Mesenchymal stem cell (in vitro differentiated cells and primary cell): ENCODE results near the gene MIB2.

Experiments
- DNase-seq: peaks from one replicate; pipeline ENCODE4 v3.0.0-alpha.2; 2013
- H2AFZ ChIP-seq: one replicate; pipeline ENCODE4 v1.6.1; 2013; ENCODE audit warnings: low read depth, mild to moderate bottlenecking, control low read depth, inconsistent platforms, low read length, moderate library complexity
- H2AK5ac ChIP-seq: 2 replicates; pipeline ENCODE4 v1.6.1; 2013; ENCODE audit warnings: low read length, moderate library complexity, mild to moderate bottlenecking, inconsistent platforms; ENCODE audit not compliant: severe bottlenecking
- H2BK120ac ChIP-seq: one replicate; pipeline ENCODE4 v1.6.1; 2013; ENCODE audit warnings: low read depth, mild to moderate bottlenecking, inconsistent platforms, low read length, moderate library complexity
- H2BK12ac ChIP-seq, 2 experiments: one replicate each; pipeline ENCODE4 v1.6.1; 2013; ENCODE audit warnings: inconsistent platforms in 2 of 2, low read length in 2 of 2, mild to moderate bottlenecking in 2 of 2, moderate library complexity in 2 of 2, control low read depth in 1 of 2
- H2BK15ac ChIP-seq: one replicate; pipeline ENCODE4 v1.6.1; 2013; ENCODE audit warnings: mild to moderate bottlenecking, low read depth, inconsistent platforms; ENCODE audit not compliant: poor library complexity, severe bottlenecking
- H2BK5ac ChIP-seq: 2 replicates; pipeline ENCODE4 v1.6.1; 2013; ENCODE audit warnings: low read depth, mild to moderate bottlenecking, low read length, control low read depth, inconsistent platforms; ENCODE audit not compliant: poor library complexity, severe bottlenecking
- H3K14ac ChIP-seq, 2 experiments: one replicate each; pipeline ENCODE4 v1.6.1; 2013; ENCODE audit warnings: inconsistent platforms in 2 of 2, low read length in 2 of 2, control low read depth in 1 of 2, mild to moderate bottlenecking in 1 of 2, moderate library complexity in 1 of 2
- H3K18ac ChIP-seq, 2 experiments: one replicate each; pipeline ENCODE4 v1.6.1; 2013; ENCODE audit warnings: inconsistent platforms in 2 of 2, low read length in 2 of 2, control low read depth in 1 of 2, low read depth in 1 of 2, mild to moderate bottlenecking in 1 of 2
- H3K23ac ChIP-seq, 2 experiments: one replicate each; pipeline ENCODE4 v1.6.1; 2013; ENCODE audit warnings: inconsistent platforms in 2 of 2, low read length in 2 of 2, mild to moderate bottlenecking in 2 of 2, moderate library complexity in 2 of 2, control low read depth in 1 of 2
- H3K27ac ChIP-seq: 2 replicates; pipeline ENCODE4 v1.5.1; 2013; ENCODE audit warnings: mild to moderate bottlenecking, moderate library complexity, low read length, control low read depth, inconsistent platforms; ENCODE audit not compliant: poor library complexity, severe bottlenecking
- H3K27me3 ChIP-seq, 2 experiments: 2 replicates each; pipeline versions ENCODE4 v1.6.1 to v1.7.0; 2013; ENCODE audit warnings: low read length in 2 of 2, mild to moderate bottlenecking in 2 of 2, moderate library complexity in 2 of 2, control low read depth in 1 of 2, inconsistent platforms in 1 of 2; ENCODE audit not compliant: control insufficient read depth in 1 of 2, insufficient read depth in 1 of 2
- H3K36me3 ChIP-seq, 2 experiments: 2 replicates each; pipeline versions ENCODE4 v1.6.1 to v1.7.0; 2013; ENCODE audit warnings: low read length in 2 of 2, control low read depth in 1 of 2, inconsistent platforms in 1 of 2, low read depth in 1 of 2, mild to moderate bottlenecking in 1 of 2; ENCODE audit not compliant: insufficient read depth in 2 of 2, control insufficient read depth in 1 of 2
- H3K4ac ChIP-seq, 2 experiments: one replicate each; pipeline ENCODE4 v1.6.1; 2013; ENCODE audit warnings: inconsistent platforms in 2 of 2, low read length in 2 of 2, mild to moderate bottlenecking in 2 of 2, moderate library complexity in 2 of 2, control low read depth in 1 of 2, low read depth in 1 of 2
- H3K4me1 ChIP-seq: 2 replicates; pipeline ENCODE4 v1.6.1; 2013; ENCODE audit warnings: low read depth, low read length, control low read depth; ENCODE audit not compliant: control insufficient read depth, insufficient read depth
- H3K4me2 ChIP-seq: 2 replicates; pipeline ENCODE4 v1.6.1; 2013; ENCODE audit warnings: low read length, mild to moderate bottlenecking, inconsistent platforms; ENCODE audit not compliant: poor library complexity, severe bottlenecking
- H3K4me3 ChIP-seq, 2 experiments: 2 replicates each; pipeline versions ENCODE4 v1.5.1 to v1.7.0; 2013; ENCODE audit warnings: low read length in 2 of 2, mild to moderate bottlenecking in 2 of 2, control low read depth in 1 of 2, low read depth in 1 of 2; ENCODE audit not compliant: insufficient read depth in 1 of 2
- H3K79me1 ChIP-seq: replicated peaks from 2 replicates; pipeline ENCODE4 v1.6.1; 2013; ENCODE audit warnings: mild to moderate bottlenecking, control low read depth, low read length, inconsistent platforms; ENCODE audit not compliant: poor library complexity, severe bottlenecking
- H3K9ac ChIP-seq: 2 replicates; pipeline ENCODE4 v1.7.0; 2013; ENCODE audit warnings: mild to moderate bottlenecking, low read length, moderate library complexity
- H3K9me3 ChIP-seq: 2 replicates; pipeline ENCODE4 v1.7.0; 2013; ENCODE audit warnings: mild to moderate bottlenecking, low read length; ENCODE audit not compliant: control insufficient read depth
- H4K8ac ChIP-seq: one replicate; pipeline ENCODE4 v1.6.1; 2013; ENCODE audit warnings: inconsistent platforms, mild to moderate bottlenecking, low read length, moderate library complexity
- H4K91ac ChIP-seq: one replicate; pipeline ENCODE4 v1.6.1; 2013; ENCODE audit warnings: mild to moderate bottlenecking, low read length, inconsistent platforms
- WGBS: methylation state at CpG from one replicate; pipeline ENCODE4 v1.1.7; 2013; ENCODE audit warnings: mixed read lengths; 5-methylcytosine and 5-hydroxymethylcytosine counted together

MIB2 gene

GRCh38 chr1:1621173-1622009 lies 6.1 kb downstream of the MIB2 start:
- WGBS: 94% methylated on average over 31 of the region's 31 CpGs

GRCh38 chr1:1622010-1622787 lies 6.9 kb downstream of the MIB2 start:
- H3K9ac ChIP-seq: no peak overlapping the region
- no peak overlapping the region for H2BK120ac ChIP-seq
- no peak overlapping the region for H4K91ac ChIP-seq
- no peak overlapping the region for H3K18ac ChIP-seq
- H3K9me3 ChIP-seq: no peaks in the 10 kb centered on the region
- H3K4me2 ChIP-seq: no peak overlapping the region
- H3K14ac ChIP-seq: no peak overlapping the region
- no peak overlapping the region for H3K27ac ChIP-seq
- H2BK12ac ChIP-seq: no peak overlapping the region
- H4K8ac ChIP-seq: no peak overlapping the region
- peak; percentile 38 for DNase-seq
- H2BK5ac ChIP-seq: no peak overlapping the region
- 82% methylated on average over 21 of the region's 21 CpGs for WGBS
- no peak overlapping the region for H3K23ac ChIP-seq
- peaks cover 23% of the 10 kb centered on the region for H3K4me1 ChIP-seq
- H3K36me3 ChIP-seq: peaks cover 13 to 92% of the 10 kb centered on the region in 2 experiments
- H2BK15ac ChIP-seq: no peak overlapping the region
- H3K79me1 ChIP-seq: peaks cover 43% of the 10 kb centered on the region
- no peak overlapping the region for H2AFZ ChIP-seq
- H3K4ac ChIP-seq: no peak overlapping the region
- no peaks in the 10 kb centered on the region for H3K27me3 ChIP-seq
- H2AK5ac ChIP-seq: no peak overlapping the region
- no peak overlapping the region for H3K4me3 ChIP-seq

More at GRCh38 chr1:1621173-1622009, 6.1 kb downstream of the MIB2 start:
- peaks cover 50% of the 10 kb centered on the region for H3K79me1 ChIP-seq
- H2AK5ac ChIP-seq: no peak overlapping the region
- H3K4me3 ChIP-seq: no peak overlapping the region
- peaks cover 13 to 91% of the 10 kb centered on the region in 2 experiments for H3K36me3 ChIP-seq
- H3K9ac ChIP-seq: no peak overlapping the region
- no peak overlapping the region for H3K18ac ChIP-seq
- no peak overlapping the region for H3K27ac ChIP-seq
- no peak overlapping the region for H3K14ac ChIP-seq
- no peak overlapping the region for H4K91ac ChIP-seq
- no peak overlapping the region for H2BK5ac ChIP-seq
- H3K23ac ChIP-seq: no peak overlapping the region
- H2BK12ac ChIP-seq: no peak overlapping the region
- peaks cover 30% of the 10 kb centered on the region for H3K4me1 ChIP-seq
- H3K4me2 ChIP-seq: no peak overlapping the region
- no peak overlapping the region for H3K4ac ChIP-seq
- no peak for DNase-seq
- H4K8ac ChIP-seq: no peak overlapping the region
- no peak overlapping the region for H2BK15ac ChIP-seq
- H3K9me3 ChIP-seq: no peaks in the 10 kb centered on the region
- no peaks in the 10 kb centered on the region for H3K27me3 ChIP-seq
- no peak overlapping the region for H2AFZ ChIP-seq
- H2BK120ac ChIP-seq: no peak overlapping the region

- Histone ChIP-seq H3K36me3 (peaks cover 10 to 93% of the 10 kb centered on the region in 2 experiments), H3K9me3 (no peaks in the 10 kb centered on the region), H4K91ac (no peak overlapping the region), H2BK5ac (no peak overlapping the region), H2AK5ac (no peak overlapping the region), H2BK15ac (no peak overlapping the region), H3K4me2 (no peak overlapping the region), H2BK120ac (no peak overlapping the region), H3K79me1 (peaks cover 41% of the 10 kb centered on the region), H3K18ac (no peak overlapping the region), H3K4me1 (peaks cover 23% of the 10 kb centered on the region), H3K4ac (no peak overlapping the region), H3K27me3 (no peaks in the 10 kb centered on the region), H2BK12ac (no peak overlapping the region), H2AFZ (no peak overlapping the region), H4K8ac (no peak overlapping the region), H3K9ac (no peak overlapping the region), H3K23ac (no peak overlapping the region), H3K27ac (no peak overlapping the region), H3K14ac (no peak overlapping the region), H3K4me3 (no peak overlapping the region)
- no peak for DNase-seq
- WGBS: 89% methylated on average over 17 of the region's 17 CpGs
These were observed 7.4 kb downstream of the MIB2 start for GRCh38 chr1:1622788-1623094.

GRCh38 chr1:1623181-1623630 lies 7.9 kb downstream of the MIB2 start:
- Histone ChIP-seq H3K18ac (no peak overlapping the region), H4K91ac (peak overlapping the region; percentile 52), H3K27ac (no peak overlapping the region), H3K27me3 (no peaks in the 10 kb centered on the region), H3K36me3 (peaks cover 10 to 93% of the 10 kb centered on the region in 2 experiments), H3K4me2 (no peak overlapping the region), H3K4me3 (no peak overlapping the region), H3K23ac (no peak overlapping the region), H2AFZ (no peak overlapping the region), H2BK15ac (no peak overlapping the region), H3K4me1 (peaks cover 23% of the 10 kb centered on the region), H2BK120ac (no peak overlapping the region), H3K4ac (no peak overlapping the region), H3K9me3 (no peaks in the 10 kb centered on the region), H2BK5ac (no peak overlapping the region), H2BK12ac (no peak overlapping the region), H3K9ac (no peak overlapping the region), H3K14ac (no peak overlapping the region), H4K8ac (no peak overlapping the region), H3K79me1 (peaks cover 37% of the 10 kb centered on the region), H2AK5ac (no peak overlapping the region)
- DNase-seq: no peak
- WGBS: 97% methylated on average over 32 of the region's 33 CpGs
